Spleen (tissue), 7 donors: ENCODE measurements around the gene RCSD1.

Experiments used
- POLR2A ChIP-seq, 3 donors: fragments of 450-650 bp; IDR thresholded peaks; one replicate each; pipeline ENCODE4 v1.5.1; 2017; ENCODE audit warnings: antibody characterized with exemption in 3 of 3, mild to moderate bottlenecking in 1 of 3
- TF ChIP-seq, protein P1 (sequence below), 11 experiments: fragments of 200-600 bp in 7 of 11; fragments of 450-650 bp in 4 of 11; sonication (generic) in 4 of 11; IDR thresholded peaks in 8 of 11; conservative IDR thresholded peaks in 3 of 11; 1 replicate in 7 of 11; 2 replicates in 4 of 11; pipeline versions ENCODE4 v1.4.0 to v1.8.0; 2016 to 2021; ENCODE audit warnings: antibody characterized with exemption in 11 of 11, inconsistent platforms in 4 of 11, mild to moderate bottlenecking in 1 of 11
- donor health status: DM: no; HTN: no; CAD: no; lungs with moderate emphysema.
- donor health status: DM: no; HTN: no; CAD: no.
- donor health status: DM: no; HTN: no; CAD: no.

DNA sequence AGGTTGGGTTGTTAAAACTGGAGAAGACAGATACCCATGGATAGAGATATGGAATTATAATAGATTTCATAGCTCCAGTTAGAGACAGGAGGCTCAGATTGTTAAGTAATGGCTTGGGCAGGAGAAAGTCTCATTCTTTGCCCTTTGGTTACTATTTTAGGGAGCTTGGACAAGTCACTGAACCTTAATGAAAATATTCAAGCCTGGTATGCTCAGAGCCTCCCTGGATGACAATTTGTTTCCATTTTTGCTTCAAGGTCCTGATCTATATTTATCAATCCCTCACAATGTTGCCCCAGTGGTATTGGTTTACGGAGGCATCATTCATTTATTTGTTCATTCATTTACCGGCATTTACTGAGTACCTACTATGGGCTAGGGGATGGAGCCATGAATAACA lies 37.5 kb downstream of the RCSD1 start:
- no peak for TF ChIP-seq POLR2A (IDR thresholded peaks at IDR 0.05)
- TF ChIP-seq, protein P1, sequence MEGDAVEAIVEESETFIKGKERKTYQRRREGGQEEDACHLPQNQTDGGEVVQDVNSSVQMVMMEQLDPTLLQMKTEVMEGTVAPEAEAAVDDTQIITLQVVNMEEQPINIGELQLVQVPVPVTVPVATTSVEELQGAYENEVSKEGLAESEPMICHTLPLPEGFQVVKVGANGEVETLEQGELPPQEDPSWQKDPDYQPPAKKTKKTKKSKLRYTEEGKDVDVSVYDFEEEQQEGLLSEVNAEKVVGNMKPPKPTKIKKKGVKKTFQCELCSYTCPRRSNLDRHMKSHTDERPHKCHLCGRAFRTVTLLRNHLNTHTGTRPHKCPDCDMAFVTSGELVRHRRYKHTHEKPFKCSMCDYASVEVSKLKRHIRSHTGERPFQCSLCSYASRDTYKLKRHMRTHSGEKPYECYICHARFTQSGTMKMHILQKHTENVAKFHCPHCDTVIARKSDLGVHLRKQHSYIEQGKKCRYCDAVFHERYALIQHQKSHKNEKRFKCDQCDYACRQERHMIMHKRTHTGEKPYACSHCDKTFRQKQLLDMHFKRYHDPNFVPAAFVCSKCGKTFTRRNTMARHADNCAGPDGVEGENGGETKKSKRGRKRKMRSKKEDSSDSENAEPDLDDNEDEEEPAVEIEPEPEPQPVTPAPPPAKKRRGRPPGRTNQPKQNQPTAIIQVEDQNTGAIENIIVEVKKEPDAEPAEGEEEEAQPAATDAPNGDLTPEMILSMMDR (IDR thresholded peaks at IDR 0.05 in 8 of 11, conservative IDR thresholded peaks at IDR 0.05 in 3 of 11) = no peak
